ENCODE measurements around the gene PTPRM. TPM values are rescaled to one million over a fixed set of nuclear protein-coding genes. Genes with fewer than 3 reads are reported as not detected.

The PTPRM gene
- polyA plus RNA-seq, 1 donor (not counting 4 experiments of a cell fraction or from before 2014, with no cell fraction given) = 54.5 TPM

DNA sequence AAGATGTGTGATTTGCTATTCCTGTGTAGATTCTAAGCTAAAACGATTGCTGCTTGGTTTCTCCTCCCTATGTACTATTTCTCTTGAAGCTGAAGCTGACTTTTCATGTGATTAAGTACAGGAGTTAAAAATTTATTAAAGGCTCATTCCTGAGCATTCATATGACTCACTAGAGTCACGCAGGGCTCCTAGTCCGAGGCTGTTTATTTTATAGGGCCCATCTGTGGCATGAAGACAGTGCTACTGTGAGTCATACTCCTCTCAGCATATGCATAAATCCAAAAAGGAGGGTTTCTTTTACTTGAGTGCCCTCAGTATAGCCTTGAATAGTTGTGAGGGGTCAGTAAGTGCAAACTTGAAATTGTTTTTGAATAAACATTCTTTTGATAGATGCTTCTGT is 378.8 kb downstream of the PTPRM start:
- DNase-seq (ENCODE audit: low read depth, low spot score) = peak; percentile 52
- no peaks in the 10 kb centered on the region for H3K9me3 ChIP-seq (ENCODE audit: control insufficient read depth, low read depth, low read length)
- no peak overlapping the region for H2AFZ ChIP-seq (ENCODE audit: control insufficient read depth, low read length)
- H4K20me1 ChIP-seq (ENCODE audit: control insufficient read depth, extremely low read depth, insufficient read depth, low read length) = no peaks in the 10 kb centered on the region
- no peak overlapping the region for H3K9ac ChIP-seq (ENCODE audit: control insufficient read depth, extremely low read depth, insufficient read depth, low read length)
- no peak overlapping the region for H3K4me3 ChIP-seq (ENCODE audit: control insufficient read depth in 2 of 3, extremely low read depth in 1 of 3, insufficient read depth in 2 of 3, low read depth in 1 of 3, low read length in 3 of 3)
- dilution Hi-C loops (cut with MboI; ENCODE audit: extremely low pct_ligation_motif_present, low sequenced_read_pairs) = no loop called here
- peak overlapping the region; percentile 70 for H3K4me2 ChIP-seq (ENCODE audit: control insufficient read depth, extremely low read depth, insufficient read depth, low read depth, low read length)
- H3K36me3 ChIP-seq (ENCODE audit: control insufficient read depth in 2 of 2, extremely low read depth in 1 of 2, insufficient read depth in 2 of 2, low read length in 2 of 2) = no peaks in the 10 kb centered on the region
- TF ChIP-seq EZH2 (IDR thresholded peaks at IDR 0.05; ENCODE audit: low read length) (no peak), CTCF (optimal IDR thresholded peaks at IDR 0.05 in 1 of 3, IDR thresholded peaks at IDR 0.05 in 1 of 3, conservative IDR thresholded peaks at IDR 0.05 in 1 of 3; ENCODE audit: extremely low read depth in 1 of 3, insufficient read depth in 2 of 3, low read length in 3 of 3) (no peak)
- no peaks in the 10 kb centered on the region for H3K27me3 ChIP-seq (ENCODE audit: control insufficient read depth, extremely low read depth, insufficient read depth, low read length)
- H3K79me2 ChIP-seq (ENCODE audit: control insufficient read depth, insufficient read depth, low read length) = no peaks in the 10 kb centered on the region
- peak; percentile 44 for FAIRE-seq
- H3K9me1 ChIP-seq (ENCODE audit: control insufficient read depth, extremely low read depth, insufficient read depth, low read length) = no peaks in the 10 kb centered on the region
- H3K4me1 ChIP-seq (ENCODE audit: control insufficient read depth, extremely low read depth, insufficient read depth, low read length) = peaks cover 34% of the 10 kb centered on the region
- peak overlapping the region; percentile 79 for H3K27ac ChIP-seq (ENCODE audit: control insufficient read depth, insufficient read depth, low read length)

- peak overlapping the region; percentile 68 for H3K9ac ChIP-seq (ENCODE audit: control insufficient read depth, extremely low read depth, insufficient read depth, low read length)
These were observed 379.7 kb downstream of the PTPRM start for GRCh38 chr18:7946734-7947377.

More at GRCh38 chr18:7946734-7947377, 379.7 kb downstream of the PTPRM start:
- no peaks in the 10 kb centered on the region for H3K9me1 ChIP-seq (ENCODE audit: control insufficient read depth, extremely low read depth, insufficient read depth, low read length)
- H3K4me1 ChIP-seq (ENCODE audit: control insufficient read depth, extremely low read depth, insufficient read depth, low read length) = peaks cover 29% of the 10 kb centered on the region
- dilution Hi-C loops (cut with MboI; ENCODE audit: extremely low pct_ligation_motif_present, low sequenced_read_pairs) = no loop called here
- peak overlapping the region; percentile 79 for H3K27ac ChIP-seq (ENCODE audit: control insufficient read depth, insufficient read depth, low read length)
- H3K4me3 ChIP-seq (ENCODE audit: control insufficient read depth in 2 of 3, extremely low read depth in 1 of 3, insufficient read depth in 2 of 3, low read depth in 1 of 3, low read length in 3 of 3) = peak overlapping the region; percentile 40 to 66 (median 40)
- peak overlapping the region; percentile 71 for H2AFZ ChIP-seq (ENCODE audit: control insufficient read depth, low read length)
- no peaks in the 10 kb centered on the region for H3K36me3 ChIP-seq (ENCODE audit: control insufficient read depth in 2 of 2, extremely low read depth in 1 of 2, insufficient read depth in 2 of 2, low read length in 2 of 2)
- TF ChIP-seq CTCF (optimal IDR thresholded peaks at IDR 0.05 in 1 of 3, IDR thresholded peaks at IDR 0.05 in 1 of 3, conservative IDR thresholded peaks at IDR 0.05 in 1 of 3; ENCODE audit: extremely low read depth in 1 of 3, insufficient read depth in 2 of 3, low read length in 3 of 3) (no peak), EZH2 (IDR thresholded peaks at IDR 0.05; ENCODE audit: low read length) (no peak)
- DNase-seq (ENCODE audit: low read depth, low spot score) = no peak
- no peaks in the 10 kb centered on the region for H3K27me3 ChIP-seq (ENCODE audit: control insufficient read depth, extremely low read depth, insufficient read depth, low read length)
- H3K9me3 ChIP-seq (ENCODE audit: control insufficient read depth, low read depth, low read length) = no peaks in the 10 kb centered on the region
- no peaks in the 10 kb centered on the region for H4K20me1 ChIP-seq (ENCODE audit: control insufficient read depth, extremely low read depth, insufficient read depth, low read length)
- peak overlapping the region; percentile 70 for H3K4me2 ChIP-seq (ENCODE audit: control insufficient read depth, extremely low read depth, insufficient read depth, low read depth, low read length)
- no peaks in the 10 kb centered on the region for H3K79me2 ChIP-seq (ENCODE audit: control insufficient read depth, insufficient read depth, low read length)
- FAIRE-seq = peak; percentile 74
